Nucleus accumbens (tissue), 56 donors: ENCODE measurements around the gene SDF4.

Source experiments
- DNase-seq, 56 donors: peaks; one replicate each; lab custom pipeline; 2025; lab: John Stamatoyannopoulos, UW

The SDF4 gene

DNA sequence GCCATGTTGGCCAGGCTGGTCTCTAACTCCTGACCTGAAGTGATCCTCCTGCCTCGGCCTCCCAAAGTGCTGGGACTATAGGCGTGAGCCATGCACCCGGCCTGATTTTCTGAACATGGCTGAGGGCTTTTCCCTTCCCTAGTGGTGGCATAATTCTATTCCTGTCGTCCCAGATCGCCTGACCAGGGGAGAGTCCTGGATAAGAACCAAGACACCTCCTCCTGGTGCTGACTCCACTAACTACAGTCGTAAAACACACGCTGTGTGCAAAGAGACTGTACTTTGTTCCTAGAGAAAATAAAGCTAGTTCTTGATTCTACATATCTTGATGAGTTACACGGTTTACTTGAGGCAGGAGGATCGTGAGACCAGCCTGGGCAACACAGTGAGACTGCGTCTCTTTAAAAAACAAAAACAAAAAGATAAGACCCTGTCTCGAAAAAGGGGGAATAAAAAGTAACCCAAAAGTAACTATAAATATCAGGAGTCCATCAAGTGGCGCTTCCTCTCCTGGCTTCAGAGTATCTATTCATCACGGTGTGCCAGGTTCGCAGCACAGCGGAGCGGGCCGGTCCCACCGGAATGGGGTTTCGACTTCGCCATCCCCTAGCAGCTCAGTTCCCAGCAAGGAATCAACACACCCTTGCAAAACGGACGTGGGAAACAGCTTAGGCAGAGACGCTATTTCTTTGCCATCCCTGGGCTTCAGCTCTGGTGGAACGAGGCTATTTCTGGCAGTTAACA, 973 bp downstream of the SDF4 start:
- no peak for DNase-seq

DNA sequence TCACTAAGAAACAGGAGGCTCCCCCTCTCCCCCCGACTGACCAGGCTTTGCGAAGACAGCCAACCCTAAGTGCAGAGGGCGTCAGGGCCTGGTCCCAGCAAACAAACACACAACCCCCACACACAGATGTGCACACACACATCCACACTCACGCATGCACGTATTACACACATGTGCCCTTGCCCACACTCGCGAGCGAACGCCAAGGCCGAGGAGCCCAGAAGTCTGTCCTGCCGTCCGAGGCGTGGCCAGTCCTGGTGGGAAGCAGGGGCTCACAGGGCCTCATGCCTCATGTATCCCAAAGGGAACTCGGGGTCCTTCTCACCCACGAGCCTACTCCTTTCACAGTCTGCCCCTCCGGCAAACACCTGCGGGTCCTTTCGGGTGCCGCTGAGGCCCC, 2.0 kb downstream of the SDF4 start:
- no peak for DNase-seq

DNA sequence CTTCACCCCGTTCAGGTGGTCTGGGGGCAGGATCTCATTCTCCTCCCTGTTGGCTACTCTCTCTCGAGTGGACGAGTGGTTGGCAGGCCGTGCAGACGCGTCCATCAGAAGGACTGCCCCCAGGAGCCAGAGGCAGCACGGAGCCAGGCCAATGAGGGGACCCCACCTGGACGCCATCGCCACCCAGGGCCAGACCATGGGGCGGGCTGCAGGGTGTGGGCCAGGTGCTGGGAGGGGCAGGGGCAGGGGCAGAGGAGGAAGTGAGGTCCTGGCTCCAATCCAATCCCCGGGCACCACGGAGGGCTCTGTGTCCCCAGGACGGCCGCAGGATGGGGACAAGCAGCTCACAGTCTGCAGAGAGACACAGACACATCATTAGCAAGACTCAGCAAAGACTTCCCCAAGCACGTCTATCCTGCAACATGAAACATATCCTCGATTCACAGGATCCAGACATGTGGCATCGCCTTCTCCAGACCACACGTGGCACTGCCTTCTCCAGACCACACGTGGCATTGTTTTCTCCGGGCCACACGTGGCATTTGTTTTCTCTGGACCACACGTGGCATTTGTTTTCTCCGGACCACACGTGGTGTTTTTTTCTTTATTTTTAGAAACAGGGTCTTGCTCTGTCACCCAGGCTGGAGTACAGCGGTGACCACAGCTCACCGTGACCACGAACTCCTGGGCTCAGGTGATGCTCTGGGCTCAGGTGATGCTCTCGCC, 3.0 kb downstream of the SDF4 start:
- DNase-seq: no peak

DNA sequence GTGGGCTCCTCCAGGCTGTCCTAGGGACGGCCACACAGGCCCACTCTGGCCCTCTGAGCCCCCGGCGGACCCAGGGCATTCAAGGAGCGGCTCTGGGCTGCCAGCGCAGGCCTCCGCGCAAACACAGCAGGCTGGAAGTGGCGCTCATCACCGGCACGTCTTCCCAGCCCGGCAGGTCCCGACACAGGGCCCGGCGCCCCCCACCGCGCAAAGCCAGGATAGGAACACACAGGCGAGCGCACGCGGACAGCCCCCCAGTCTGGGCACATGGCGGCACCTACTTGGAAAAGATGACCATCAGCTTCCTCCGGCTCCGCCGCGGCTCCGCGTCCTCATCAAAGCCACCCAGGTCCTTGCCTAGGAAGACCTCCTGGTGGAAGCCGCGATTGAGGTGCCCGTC, 3.6 kb downstream of the SDF4 start:
- DNase-seq: no peak

DNA sequence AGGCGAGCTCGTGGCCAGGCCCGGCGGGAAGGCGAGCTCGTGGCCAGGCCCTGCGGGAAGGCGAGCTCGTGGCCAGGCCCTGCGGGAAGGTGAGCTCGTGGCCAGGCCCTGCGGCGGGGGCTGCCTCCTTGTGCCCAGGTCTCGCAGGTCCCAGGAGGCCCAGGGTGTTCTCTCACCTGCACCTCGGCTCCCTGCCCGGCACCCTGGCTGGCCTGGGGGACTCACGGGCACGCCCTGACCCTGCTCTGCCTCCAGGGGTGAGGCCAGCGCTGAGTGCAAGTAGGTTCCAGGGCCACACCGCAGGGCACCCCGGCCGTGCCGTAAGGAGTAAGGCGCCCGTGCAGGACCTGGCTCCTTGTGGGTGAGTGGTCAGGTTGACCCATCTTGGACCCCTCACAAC, 4.4 kb downstream of the SDF4 start:
- DNase-seq: no peak

DNA sequence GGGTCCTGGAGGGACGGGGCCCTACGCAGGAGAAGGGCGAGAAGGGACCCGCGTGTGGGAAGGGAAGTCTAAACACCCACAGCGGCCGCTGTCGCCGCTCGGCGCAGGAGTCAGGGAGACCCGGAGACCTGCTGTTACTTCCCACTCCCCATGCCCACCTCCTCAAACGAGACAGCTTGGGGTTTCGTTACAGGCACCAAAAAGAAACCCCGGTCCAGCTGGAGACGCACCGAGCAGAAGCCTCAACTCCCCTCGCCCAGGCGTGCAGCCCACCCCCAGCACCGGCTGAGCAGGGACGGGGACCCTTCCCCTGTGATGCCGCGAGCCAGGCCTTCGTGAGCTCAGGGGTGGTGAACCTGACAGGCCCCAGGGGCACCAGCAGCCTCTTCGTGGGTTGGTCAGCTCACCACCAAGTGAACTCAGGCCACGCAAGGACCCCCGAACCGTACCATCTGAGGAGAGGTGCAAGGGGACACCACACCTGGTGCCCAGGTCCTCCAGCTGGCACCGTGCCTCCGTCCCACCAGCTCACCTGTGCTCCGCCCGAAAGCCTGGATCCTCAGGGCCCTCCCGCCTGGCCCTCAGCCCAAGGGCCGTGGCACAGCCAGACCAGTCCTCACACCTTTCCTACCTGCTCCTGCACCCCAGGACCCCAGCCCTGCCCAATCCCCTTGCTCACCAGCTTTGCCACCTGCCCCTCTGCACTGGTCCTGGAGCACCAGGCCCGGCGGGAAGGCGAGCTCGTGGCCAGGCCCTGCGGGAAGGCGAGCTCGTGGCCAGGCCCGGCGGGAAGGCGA, 5.0 kb downstream of the SDF4 start:
- DNase-seq: no peak

DNA sequence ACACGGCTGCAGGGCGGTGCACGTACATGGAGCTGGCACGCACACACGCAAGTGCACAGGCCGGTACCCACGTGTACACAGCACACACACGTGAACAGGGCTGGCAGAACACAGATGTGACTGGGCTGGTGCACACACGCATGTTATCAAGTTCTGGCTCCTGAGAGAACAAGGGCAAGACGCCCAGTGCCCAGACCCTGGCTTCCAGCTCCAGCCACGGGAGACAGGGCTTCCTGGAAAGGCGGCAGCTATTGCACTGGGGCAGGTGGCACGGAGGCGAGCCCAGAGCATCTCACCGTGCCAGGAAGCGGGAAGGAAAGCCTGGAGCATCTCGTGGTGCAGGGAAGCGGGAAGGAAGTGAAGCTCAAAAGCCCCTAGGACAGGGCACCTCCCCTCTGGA, 5.9 kb downstream of the SDF4 start:
- no peak for DNase-seq

DNA sequence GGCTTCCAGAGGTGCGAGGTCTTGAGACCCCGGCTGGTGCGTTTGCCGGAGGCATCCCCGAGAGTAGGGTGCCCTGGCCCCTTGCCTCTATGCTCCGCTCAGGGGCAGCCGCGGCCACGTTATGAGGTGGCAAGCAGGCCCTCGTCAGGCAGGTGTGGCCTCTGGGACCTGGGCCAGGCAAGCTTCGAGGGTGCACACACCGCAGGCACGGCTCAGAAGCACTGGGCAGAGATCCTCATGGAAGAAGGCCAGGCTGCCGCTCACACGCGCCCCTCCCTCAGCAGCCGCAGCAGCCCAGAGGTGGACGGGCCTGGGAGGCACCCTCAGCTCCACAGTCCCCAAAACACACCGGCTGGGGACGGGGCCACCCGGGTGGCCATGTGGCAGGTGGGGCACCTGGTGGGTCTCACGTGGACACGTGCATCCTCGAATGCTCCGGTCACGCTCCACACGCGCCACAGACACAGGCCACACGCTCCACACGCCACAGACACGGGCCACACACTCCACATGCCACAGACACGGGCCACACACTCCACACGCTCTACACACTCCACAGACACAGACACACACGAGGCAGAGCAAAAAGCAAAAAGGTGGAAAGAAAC, 6.5 kb downstream of the SDF4 start:
- no peak for DNase-seq

DNA sequence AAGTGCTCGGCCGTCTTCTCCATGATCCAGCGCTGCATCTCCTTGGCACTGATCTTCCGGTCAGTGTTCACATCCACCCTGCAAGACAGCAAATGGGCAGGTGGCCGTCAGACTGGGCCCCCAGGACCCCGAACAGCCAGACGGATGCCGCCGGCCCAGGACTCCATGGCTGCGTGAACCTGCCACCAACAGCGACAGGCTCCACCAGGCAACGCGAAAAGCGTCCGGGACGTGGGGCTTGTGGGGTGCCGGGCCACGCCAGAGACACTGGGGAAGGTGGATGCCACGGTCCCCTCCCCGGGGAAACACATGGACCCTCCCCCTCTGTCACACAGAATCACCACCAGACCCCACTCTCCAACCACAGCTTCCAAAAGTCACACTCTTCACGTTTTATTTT, 7.9 kb downstream of the SDF4 start:
- DNase-seq: no peak

DNA sequence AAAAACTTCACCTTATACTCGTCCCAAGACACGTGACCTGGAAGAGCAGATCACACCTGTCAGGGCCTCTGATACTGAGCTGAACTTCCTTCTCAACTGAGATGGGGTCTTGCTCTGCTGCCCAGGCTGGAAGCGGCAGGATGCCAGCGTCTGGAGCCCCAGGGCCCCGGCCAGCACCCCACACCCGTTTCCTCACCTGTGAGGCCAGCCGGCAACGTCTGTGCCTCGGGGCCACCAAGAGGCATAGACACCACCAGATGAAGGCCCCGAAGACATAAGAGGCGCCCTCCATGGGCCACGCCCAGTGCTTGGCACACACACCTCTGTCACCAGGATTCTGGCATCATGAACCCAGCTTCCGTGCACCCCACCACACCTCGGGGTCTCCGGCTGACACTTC, 8.5 kb downstream of the SDF4 start:
- DNase-seq: no peak

DNA sequence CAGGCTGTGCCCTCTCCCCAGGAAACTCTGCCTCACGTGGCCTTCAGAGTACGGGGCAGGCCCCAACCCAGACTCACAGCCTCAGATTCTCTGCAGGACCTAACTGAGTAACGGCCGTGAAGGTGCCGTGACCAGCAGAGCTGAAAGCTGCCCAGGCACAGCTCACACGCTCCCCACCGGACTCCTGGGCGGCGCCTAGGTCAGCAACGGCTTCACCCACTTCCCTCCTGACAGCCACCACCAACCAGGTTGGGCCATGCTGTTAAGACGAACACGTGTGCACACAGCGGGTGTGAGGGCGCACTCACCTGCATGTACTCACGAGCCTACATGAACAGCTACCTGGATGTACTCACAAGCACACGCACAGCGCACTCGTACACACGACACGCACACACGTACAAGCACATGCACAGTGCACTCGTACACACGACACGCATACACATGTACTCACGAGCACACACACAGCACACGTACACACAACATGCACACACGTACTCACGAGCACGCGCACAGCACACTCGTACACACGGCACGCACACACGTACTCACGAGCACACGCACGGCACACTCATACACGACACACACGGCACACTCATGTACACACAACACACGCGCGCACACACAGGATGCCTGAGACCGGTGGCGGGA, 9.1 kb downstream of the SDF4 start:
- no peak for DNase-seq

DNA sequence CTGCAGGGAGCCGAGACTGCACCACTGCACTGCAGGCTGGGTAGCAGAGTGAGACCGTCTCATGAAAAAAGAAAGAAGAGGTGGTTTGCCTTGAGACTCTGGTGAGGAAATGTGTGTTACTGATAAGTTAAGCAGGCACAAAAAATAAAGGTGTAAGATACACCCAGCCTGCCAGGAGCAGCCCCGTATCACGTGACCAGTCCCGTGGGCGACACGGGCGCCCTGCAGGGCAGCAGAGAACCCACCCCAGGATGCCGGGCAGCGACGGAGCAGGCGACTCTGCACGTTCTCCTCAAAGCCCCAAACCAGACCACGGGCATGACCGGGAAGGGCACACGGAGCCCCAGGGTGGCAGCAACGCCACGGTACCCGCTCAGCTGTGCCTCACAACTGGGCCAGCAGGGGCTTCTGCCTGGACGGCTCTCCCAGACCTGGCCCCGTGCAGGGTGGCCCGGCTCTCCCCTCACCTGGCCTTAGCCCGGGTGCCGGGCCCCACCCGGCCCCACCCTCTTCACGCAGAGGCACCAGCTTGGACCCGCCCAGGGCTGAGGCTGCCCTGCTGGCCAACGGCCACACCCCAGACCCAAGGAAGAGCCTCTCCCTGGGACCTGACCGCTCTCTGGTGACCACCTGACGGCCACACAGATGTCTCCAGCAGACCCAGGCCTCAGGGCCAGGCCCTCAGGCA, 9.8 kb downstream of the SDF4 start:
- no peak for DNase-seq

DNA sequence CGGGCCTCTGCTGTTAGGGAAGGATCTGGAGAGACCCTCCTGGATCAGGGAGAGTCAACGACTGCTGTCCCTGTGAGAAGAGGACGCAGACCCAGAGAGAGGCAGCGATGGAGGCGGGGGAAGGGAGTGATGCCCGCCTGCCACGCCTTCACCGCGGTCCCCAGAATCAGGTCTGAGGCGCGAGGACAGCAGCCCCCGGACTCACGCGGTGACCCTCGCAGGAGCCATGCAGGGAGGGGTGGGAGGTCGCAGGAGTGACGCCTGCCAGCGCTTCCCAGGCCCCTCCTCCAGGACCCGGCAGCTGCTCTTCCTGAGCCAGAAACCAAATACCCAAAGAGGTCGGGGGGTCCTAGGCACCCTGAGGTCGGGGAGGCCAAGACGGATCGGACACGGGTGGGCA, 11.6 kb downstream of the SDF4 start:
- no peak for DNase-seq

DNA sequence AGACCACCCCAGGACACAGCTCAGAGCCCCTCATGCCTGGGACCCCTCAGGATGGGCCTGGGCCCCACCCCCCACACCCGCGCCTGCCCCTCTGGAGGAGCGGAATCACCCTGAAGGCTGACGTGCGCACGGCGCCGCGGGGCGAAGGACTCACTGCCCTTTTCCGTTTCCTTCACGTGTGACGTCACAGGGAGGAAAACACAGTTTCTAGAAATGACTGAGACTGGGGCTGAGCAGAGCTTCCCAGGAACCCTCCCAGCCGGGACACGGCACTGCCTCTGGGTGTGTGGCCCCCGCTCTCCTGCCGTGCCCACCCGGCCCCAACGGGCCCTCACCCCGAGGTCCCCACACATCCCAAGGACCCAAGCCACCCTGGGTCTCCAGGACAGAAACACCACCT, 12.5 kb downstream of the SDF4 start:
- no peak for DNase-seq

DNA sequence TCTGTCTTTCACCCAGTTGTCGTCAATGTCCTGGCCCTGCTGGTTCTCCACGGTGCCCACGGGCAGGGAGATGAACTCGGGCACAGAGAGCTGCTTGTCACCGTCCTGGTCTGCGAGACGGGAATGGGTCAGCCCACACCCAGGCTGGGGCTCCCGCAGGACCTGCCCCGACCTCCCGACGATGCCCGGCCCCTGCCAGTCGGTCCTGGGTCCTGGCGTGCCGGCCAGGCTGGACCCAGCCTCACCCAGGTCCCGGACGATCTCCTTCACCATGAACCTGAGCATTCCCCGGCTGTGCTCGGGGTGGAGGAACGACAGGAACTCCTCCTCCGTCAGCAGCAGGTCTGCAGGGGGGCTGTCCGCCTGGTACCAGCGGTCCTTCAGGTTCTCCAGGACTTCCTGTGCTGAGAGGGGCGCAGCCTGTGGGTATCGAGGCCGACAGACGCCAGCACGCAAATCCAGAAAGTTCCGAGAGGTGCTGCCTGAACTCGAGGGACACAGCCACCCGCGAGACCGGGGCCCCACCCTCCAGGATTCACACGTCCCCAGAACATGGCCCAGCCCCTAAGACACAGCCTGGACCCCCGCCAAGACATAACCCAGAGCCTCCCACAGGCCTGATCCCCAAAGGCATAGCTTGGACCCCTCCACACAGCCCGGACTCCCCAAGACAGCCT, 13.1 kb downstream of the SDF4 start:
- DNase-seq: no peak

DNA sequence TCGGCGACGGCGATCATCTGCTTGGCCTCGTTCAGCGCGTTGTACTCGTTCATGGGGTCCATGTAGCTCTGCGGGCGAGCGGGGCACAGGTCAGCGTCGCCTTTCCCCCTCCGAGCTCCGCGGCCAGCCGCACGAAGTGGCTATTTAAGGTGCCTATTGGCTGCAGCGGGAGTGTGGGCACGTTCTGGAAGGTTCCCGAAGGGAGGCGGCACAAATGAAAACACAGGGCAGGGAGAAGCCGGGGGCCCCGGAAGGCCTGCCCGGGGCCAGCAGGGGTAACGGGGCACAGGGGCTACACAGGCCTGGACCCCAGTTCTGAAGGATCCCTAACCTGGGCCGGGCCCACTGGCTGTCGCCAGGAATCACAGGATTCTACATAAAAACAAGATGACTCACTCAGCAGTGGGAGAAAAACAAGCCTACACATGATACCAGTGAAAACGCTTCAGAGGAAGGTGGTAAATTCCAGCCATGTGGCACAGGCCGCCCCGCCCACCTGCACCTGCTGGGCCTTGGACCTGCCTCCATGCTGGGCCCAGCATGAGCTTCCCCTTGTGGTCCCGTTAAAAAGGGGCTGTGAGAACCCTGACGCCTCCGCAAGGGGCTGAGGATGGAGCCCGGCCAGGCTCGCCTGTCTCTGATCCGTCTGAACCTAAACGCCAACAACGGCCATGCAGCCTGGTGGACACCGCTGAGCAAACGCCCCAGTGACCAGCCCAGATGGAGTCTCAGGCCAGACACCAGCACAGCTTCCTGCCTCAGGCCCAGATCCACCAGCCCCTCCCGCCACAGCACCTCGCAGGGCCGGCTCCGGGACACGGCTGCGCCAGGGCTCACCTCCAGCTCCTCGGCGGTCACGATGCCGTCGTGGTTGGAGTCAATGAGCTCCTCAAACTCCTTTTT, 13.9 kb downstream of the SDF4 start:
- DNase-seq: peak in 1 of 56 donors; percentile 65

DNA sequence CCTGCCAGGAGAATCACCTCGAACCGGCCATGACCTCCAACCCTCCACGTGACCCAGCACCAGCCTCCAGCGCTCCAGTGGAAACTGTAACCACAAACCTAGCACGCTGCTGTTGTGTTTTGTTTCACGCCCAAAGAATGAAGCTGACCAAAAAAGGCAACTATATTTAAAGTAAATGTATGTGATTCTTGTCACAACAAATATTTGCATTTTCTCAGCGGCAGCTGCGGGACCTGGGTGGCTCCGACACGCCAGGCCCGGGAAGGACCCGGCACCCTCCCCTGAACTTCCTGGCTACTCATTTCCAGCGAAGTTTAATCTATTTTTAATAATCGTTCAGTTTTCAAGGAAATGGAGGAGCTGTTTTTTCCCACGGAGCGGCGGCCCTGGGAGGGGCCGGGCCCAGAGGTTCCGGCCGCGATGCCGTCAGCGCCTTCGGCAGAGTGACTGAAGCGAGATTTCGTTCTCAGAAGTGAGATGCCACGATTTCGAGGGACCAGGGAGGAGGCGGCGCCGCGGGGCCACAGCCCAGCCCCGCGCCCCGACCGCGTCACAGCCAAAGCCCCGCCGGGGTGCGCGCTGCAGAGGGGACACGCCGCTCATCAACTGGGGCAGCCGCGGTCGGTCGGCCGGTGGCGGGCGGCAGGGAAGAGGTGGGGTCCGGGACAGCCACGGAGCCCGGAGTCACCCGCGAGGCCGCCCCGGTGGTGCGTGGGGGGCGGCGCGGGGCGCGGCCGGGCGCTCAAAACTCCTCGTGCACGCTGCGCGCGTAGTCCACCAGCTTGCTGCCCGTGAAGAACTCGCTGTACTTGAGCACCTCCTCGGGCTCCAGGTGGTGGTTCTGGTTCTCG, 14.8 kb downstream of the SDF4 start:
- no peak for DNase-seq
